Karpas-422 (cell line): ENCODE measurements around the gene COL13A1. TPM values are rescaled to one million over a fixed set of nuclear protein-coding genes. Genes with fewer than 3 reads are reported as not detected.
A peak's percentile ranks its signal among the peaks of the same experiment; 100 is the strongest.

Experiments used
- DNase-seq: peaks from one replicate; pipeline ENCODE4 v3.0.0-alpha.2; 2015
- H2AFZ ChIP-seq: fragments of 200-600 bp; sonication (generic); 2 replicates; pipeline ENCODE4 v1.6.1; 2014; ENCODE audit warnings: antibody characterized with exemption, low read length, mixed read lengths
- H3K27ac ChIP-seq: fragments of 200-600 bp; sonication (generic); 2 replicates; pipeline ENCODE4 v1.5.1; 2014; ENCODE audit warnings: mild to moderate bottlenecking, low read length, moderate library complexity
- H3K27me3 ChIP-seq: fragments of 200-600 bp; sonication (generic); 2 replicates; pipeline ENCODE4 v1.6.1; 2014; ENCODE audit warnings: low read length, mixed read lengths
- H3K36me3 ChIP-seq: fragments of 200-600 bp; sonication (generic); 2 replicates; pipeline ENCODE4 v1.6.1; 2014; ENCODE audit warnings: low read length, mixed read lengths; ENCODE audit not compliant: insufficient read depth
- H3K4me1 ChIP-seq: fragments of 200-600 bp; sonication (generic); 2 replicates; pipeline ENCODE4 v1.6.1; 2014; ENCODE audit warnings: mild to moderate bottlenecking, low read length, mixed read lengths
- H3K4me2 ChIP-seq: fragments of 200-600 bp; sonication (generic); 2 replicates; pipeline ENCODE4 v1.6.1; 2014; ENCODE audit warnings: low read length, low read depth, mild to moderate bottlenecking; ENCODE audit not compliant: poor library complexity, severe bottlenecking
- H3K4me3 ChIP-seq: fragments of 200-600 bp; sonication (generic); 2 replicates; pipeline ENCODE4 v1.5.1; 2014; ENCODE audit warnings: mild to moderate bottlenecking, antibody characterized with exemption, low read length, mixed read lengths
- H3K79me2 ChIP-seq: fragments of 200-600 bp; sonication (generic); 2 replicates; pipeline ENCODE4 v1.6.1; 2014; ENCODE audit warnings: mild to moderate bottlenecking, low read length, mixed read lengths
- H3K9ac ChIP-seq: fragments of 200-600 bp; sonication (generic); 2 replicates; pipeline ENCODE4 v1.6.0; 2014; ENCODE audit warnings: low read length
- H3K9me2 ChIP-seq: fragments of 200-600 bp; sonication (generic), shearing (Covaris generic); replicated peaks from 2 replicates; pipeline ENCODE4 v1.6.0; 2014; ENCODE audit warnings: mild to moderate bottlenecking, low read length, moderate library complexity; ENCODE audit not compliant: insufficient read depth
- H3K9me3 ChIP-seq: fragments of 300-700, 200-600 bp; sonication (generic); 2 replicates; pipeline ENCODE4 v1.6.1; 2014; ENCODE audit warnings: low read length, mixed read lengths
- H4K20me1 ChIP-seq: fragments of 200-600 bp; sonication (generic); 2 replicates; pipeline ENCODE4 v1.6.1; 2014; ENCODE audit warnings: mild to moderate bottlenecking, antibody characterized with exemption, low read length, low read depth; ENCODE audit not compliant: insufficient read depth
- total RNA-seq: library from RNA; depleted of rRNA; stranded (reverse); fragments of >200 nt; shearing (Covaris generic); gene quantifications from 2 replicates; pipeline ENCODE4 v1.2.3, GENCODE V29; 2014; ENCODE audit warnings: low replicate concordance

The COL13A1 gene
- total RNA-seq, 1 experiment from 2014 or later: not detected

GRCh38 chr10:69955897-69956740, 154.4 kb downstream of the COL13A1 start:
- H3K4me1 ChIP-seq: peaks cover 20% of the 10 kb centered on the region
- H3K27ac ChIP-seq: no peak overlapping the region
- no peaks in the 10 kb centered on the region for H4K20me1 ChIP-seq
- H2AFZ ChIP-seq: no peak overlapping the region
- no peak for DNase-seq
- H3K9me3 ChIP-seq: no peaks in the 10 kb centered on the region
- no peak overlapping the region for H3K9ac ChIP-seq
- H3K27me3 ChIP-seq: no peaks in the 10 kb centered on the region
- H3K4me3 ChIP-seq: no peak overlapping the region
- H3K4me2 ChIP-seq: no peak overlapping the region
- no peaks in the 10 kb centered on the region for H3K79me2 ChIP-seq
- no peaks in the 10 kb centered on the region for H3K36me3 ChIP-seq
- no peaks in the 10 kb centered on the region for H3K9me2 ChIP-seq

DNA sequence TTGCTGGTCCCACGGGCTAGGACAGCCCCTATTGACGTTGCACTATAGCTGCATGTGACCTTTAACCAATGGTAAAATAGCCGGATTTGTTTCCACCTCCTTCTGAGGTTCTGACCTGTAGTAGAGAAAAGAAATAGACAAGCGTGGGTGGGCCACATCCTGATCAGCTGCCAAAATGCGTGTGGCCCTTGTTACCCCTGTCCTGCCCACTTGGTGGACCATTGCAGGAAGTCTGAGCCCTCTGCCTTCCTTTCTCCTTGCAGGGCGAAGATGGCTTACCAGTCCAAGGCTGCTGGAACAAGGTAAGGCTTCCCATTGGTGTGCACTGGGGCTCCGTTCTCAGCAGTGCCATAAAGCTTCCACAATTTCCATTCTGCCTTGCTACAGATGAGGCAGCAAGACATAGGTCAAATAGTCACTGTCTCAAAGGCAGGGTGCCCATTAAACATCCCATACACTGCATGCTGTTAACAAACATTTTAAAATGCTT, 155.1 kb downstream of the COL13A1 start:
- peaks cover 17% of the 10 kb centered on the region for H3K4me1 ChIP-seq
- no peaks in the 10 kb centered on the region for H3K9me2 ChIP-seq
- H3K27me3 ChIP-seq: no peaks in the 10 kb centered on the region
- no peaks in the 10 kb centered on the region for H4K20me1 ChIP-seq
- H2AFZ ChIP-seq: no peak overlapping the region
- no peak overlapping the region for H3K4me2 ChIP-seq
- no peaks in the 10 kb centered on the region for H3K9me3 ChIP-seq
- H3K9ac ChIP-seq: no peak overlapping the region
- no peaks in the 10 kb centered on the region for H3K79me2 ChIP-seq
- no peaks in the 10 kb centered on the region for H3K36me3 ChIP-seq
- H3K4me3 ChIP-seq: no peak overlapping the region
- no peak for DNase-seq
- H3K27ac ChIP-seq: no peak overlapping the region

DNA sequence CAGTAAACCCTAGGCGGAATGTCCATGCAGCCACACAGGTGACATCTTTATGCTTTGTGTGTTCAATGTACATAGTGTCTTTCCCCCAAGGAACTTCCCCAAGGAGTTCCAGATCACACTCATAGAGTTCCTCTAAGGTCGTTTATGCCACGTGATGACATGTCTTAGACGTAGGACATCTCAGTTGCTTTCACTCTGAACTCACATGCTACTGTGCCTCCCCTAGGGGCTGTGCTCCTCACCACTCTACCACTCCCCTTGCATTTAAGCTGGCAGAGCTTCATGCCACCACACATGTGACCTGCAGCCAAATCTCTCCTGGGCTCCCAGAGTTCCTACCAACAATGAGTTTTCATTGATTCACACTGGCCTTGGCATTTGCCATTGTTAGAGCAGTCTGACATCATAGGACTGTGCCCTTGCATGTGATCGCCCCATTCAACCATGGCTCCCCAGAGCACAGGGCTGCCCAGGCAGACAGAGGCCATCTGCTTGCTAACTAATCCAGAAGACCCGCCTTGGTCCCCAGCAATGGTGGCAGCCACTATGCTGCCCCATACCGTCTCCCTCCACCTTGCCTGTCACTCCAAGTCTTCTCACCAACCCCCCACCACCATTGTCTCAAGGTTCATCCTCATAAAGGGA, 155.7 kb downstream of the COL13A1 start:
- Histone ChIP-seq H3K27ac (no peak overlapping the region), H2AFZ (no peak overlapping the region), H3K79me2 (no peaks in the 10 kb centered on the region), H3K9me2 (no peaks in the 10 kb centered on the region), H3K4me3 (no peak overlapping the region), H3K36me3 (no peaks in the 10 kb centered on the region), H3K27me3 (no peaks in the 10 kb centered on the region), H3K9me3 (no peaks in the 10 kb centered on the region), H3K4me1 (peaks cover 11% of the 10 kb centered on the region), H3K9ac (no peak overlapping the region), H3K4me2 (no peak overlapping the region), H4K20me1 (no peaks in the 10 kb centered on the region)
- no peak for DNase-seq

DNA sequence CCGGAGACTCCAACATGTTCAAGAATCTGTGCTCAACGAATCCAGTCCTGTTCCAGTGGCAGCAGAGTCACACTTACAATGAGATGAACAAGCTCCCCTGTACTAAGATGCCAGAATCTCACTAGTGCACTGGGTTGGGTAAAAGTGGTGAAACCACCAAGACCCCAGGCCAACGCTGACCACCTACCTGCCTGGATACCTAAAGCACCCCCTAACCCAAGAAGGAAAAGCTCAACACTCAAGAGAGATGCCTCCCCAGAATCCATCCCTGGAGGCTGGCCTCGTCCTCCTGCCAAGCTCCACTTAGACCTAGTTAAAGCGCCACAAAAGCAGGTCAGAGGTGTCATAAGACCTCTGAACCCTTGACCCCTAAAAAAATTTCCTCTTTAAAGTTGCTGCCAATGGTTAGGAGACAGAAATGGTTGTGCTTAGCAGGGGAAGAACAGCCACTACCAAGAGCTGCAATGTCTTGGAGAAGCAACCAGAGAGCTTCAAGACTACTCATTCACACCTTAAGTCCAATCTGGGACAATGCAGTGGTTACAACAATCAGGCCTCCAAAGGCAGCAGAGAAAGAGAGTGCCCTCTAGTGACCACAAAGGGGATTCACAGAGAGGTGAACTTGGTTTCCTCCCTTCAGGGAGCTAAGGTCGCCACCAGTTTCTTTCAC, 156.3 kb downstream of the COL13A1 start:
- Histone ChIP-seq H3K9me3 (no peaks in the 10 kb centered on the region), H3K9me2 (no peaks in the 10 kb centered on the region)
- DNase-seq: peak; percentile 83

DNA sequence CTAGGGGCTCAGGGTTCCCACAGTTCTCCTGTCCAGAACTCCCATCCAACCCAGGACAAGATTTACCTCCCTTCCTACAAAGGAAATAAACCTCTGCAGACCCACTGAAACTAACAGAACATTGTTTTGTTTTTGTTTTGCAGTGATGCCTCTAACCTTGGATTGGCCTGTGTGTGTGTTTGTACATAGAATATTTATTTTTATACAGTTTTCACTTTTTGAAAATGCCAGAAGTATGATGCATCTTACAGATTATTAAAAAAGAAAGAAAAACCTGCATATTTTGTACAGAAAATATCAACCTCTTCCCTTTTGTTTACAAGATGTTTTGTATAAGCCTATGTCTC, 156.8 kb downstream of the COL13A1 start:
- no peak for DNase-seq
- no peaks in the 10 kb centered on the region for H4K20me1 ChIP-seq
- peaks cover 19% of the 10 kb centered on the region for H3K4me1 ChIP-seq
- H3K4me3 ChIP-seq: no peak overlapping the region
- H3K9me3 ChIP-seq: no peaks in the 10 kb centered on the region
- H3K4me2 ChIP-seq: no peak overlapping the region
- no peak overlapping the region for H2AFZ ChIP-seq
- H3K9me2 ChIP-seq: no peaks in the 10 kb centered on the region
- H3K79me2 ChIP-seq: no peaks in the 10 kb centered on the region
- no peaks in the 10 kb centered on the region for H3K27me3 ChIP-seq
- no peaks in the 10 kb centered on the region for H3K36me3 ChIP-seq
- no peak overlapping the region for H3K9ac ChIP-seq
- no peak overlapping the region for H3K27ac ChIP-seq

More for the DNA sequence above, 156.3 kb downstream of the COL13A1 start:
- Histone ChIP-seq H2AFZ (no peak overlapping the region), H3K4me2 (no peak overlapping the region), H3K4me1 (peaks cover 15% of the 10 kb centered on the region), H3K79me2 (no peaks in the 10 kb centered on the region), H3K27me3 (no peaks in the 10 kb centered on the region), H3K36me3 (no peaks in the 10 kb centered on the region), H3K27ac (no peak overlapping the region), H3K9ac (no peak overlapping the region), H3K4me3 (no peak overlapping the region), H4K20me1 (no peaks in the 10 kb centered on the region)

DNA sequence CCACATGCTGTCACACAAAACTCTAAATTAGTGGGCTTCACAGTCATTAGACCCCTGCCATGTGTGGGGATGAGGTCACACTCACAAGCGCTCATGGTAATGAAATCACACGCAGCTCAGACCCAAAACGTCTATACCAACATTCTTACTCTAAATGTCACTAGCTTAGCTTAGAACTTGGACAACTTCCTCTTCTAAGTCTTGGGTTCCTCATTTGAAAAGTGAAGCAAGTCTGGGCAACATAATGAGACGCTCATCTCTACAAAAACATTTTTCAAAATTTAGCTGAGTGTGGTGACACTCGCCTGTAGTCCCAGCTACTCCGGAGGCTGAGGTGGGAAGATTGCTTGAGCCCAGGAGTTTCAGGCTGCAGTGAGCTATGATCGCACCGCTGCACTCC, 158.2 kb downstream of the COL13A1 start:
- no peaks in the 10 kb centered on the region for H3K36me3 ChIP-seq
- H4K20me1 ChIP-seq: no peaks in the 10 kb centered on the region
- no peaks in the 10 kb centered on the region for H3K79me2 ChIP-seq
- peaks cover 22% of the 10 kb centered on the region for H3K4me1 ChIP-seq
- no peak overlapping the region for H3K9ac ChIP-seq
- no peaks in the 10 kb centered on the region for H3K9me2 ChIP-seq
- H3K9me3 ChIP-seq: no peaks in the 10 kb centered on the region
- H3K27ac ChIP-seq: no peak overlapping the region
- H2AFZ ChIP-seq: no peak overlapping the region
- DNase-seq: peak; percentile 77
- no peaks in the 10 kb centered on the region for H3K27me3 ChIP-seq
- no peak overlapping the region for H3K4me3 ChIP-seq
- H3K4me2 ChIP-seq: peak overlapping the region; percentile 13

- Histone ChIP-seq H3K9ac (no peak overlapping the region), H3K79me2 (no peaks in the 10 kb centered on the region), H3K4me3 (no peak overlapping the region), H4K20me1 (no peaks in the 10 kb centered on the region), H3K27me3 (no peaks in the 10 kb centered on the region), H2AFZ (no peak overlapping the region), H3K4me1 (peaks cover 22% of the 10 kb centered on the region), H3K36me3 (no peaks in the 10 kb centered on the region), H3K9me3 (no peaks in the 10 kb centered on the region), H3K27ac (no peak overlapping the region), H3K4me2 (no peak overlapping the region), H3K9me2 (no peaks in the 10 kb centered on the region)
- DNase-seq: no peak
Measured at GRCh38 chr10:69960606-69960987, 158.9 kb downstream of the COL13A1 start.
